ENCODE measurements around the gene S1PR3.
A peak's percentile ranks its signal among the peaks of the same experiment; 100 is the strongest.

Gene S1PR3

DNA sequence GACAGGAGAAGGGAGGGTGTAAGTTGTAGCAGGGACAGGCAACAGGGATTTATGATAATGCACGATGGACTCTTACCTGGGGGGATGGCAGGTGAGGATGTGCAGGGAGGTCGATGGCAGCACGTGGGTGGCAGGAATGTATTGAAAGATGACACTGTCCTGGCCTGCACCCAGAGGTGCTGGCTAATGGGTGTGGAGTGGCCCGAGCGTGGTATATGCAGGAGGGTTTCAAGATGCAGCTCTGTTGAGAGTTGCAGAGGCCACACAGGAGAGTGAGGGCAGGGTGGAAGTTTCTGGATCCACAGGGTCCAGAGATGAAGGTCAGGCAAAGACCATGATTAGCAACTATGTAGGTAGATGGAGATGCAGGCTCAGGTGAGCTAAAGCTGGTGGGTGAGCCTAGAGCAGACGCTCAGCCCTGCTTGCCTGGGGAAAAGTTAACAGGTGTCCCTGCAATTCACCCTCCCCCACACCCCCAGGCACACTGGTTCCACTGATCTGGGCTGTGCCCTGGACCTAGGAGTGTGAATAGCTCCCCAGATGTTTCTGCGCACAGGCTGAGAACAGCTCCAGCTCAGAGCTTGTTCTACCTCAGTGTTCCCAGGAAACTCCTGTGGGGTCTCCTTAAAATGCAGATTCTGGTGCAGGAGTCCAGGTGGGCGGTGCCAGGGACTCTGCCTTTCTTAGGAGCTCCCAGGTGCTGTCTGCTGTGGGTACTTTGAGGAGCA, 21.5 kb upstream of the S1PR3 start:
- DNase-seq, result no peak

DNA sequence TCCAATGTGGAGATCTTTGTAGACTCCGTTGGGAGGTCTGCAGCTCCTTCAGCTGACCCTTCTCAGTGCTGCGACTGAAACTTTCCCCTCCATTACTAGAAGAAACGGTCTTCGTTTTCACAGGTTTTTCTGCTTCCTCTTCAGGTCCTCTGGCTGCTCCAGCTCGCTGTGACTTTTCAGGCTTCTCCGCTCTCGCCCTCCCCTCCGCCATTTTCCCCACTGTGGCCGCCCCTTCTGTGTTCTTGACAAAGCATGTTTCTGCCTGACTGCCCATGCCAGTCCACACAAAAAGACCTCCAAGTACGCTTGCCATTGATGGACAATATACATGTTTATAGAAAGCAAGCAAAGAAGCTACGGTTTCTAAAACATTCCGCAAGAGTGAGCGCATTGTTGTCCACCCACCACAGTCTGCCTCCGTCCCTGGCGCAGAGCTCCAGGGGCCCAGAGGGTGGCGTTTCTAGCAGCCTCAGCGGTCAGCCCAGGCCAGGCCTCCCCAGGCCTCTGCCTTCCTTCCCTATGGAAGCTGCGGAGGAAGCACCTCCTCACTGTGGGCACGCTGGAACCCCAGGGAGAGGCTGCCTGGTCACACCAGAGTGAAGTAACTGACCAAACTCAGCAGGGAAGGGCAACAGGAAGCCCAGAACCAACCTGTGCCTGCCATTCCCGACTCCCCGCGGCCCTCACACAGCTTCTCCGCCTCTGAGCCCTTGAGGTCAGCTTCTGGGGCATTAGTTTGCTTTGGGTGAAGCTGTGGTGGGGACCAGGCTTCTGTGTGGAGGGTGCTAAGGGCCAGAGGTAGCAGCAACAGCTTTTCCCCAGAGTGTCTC, 19.9 kb upstream of the S1PR3 start:
- no peak for DNase-seq

DNA sequence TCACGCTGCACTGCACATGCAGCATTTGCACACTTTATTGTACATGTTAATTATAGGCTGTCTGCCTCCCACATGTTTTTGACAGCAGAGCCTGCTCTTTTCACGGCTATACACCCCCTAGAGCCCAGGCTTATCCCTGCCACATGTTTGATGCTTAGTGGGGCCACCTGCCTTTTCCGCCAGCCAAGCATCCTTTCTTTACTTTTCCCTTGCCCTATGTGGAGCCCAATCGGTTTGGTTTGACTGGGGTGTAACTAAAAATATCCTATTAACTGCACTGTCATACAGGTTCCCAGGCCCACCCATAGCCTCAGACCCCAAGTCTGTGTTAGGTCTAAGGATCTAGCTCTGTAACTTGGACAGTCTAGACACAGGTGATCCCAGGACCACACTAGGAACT, 18.9 kb upstream of the S1PR3 start:
- DNase-seq, result no peak

DNA sequence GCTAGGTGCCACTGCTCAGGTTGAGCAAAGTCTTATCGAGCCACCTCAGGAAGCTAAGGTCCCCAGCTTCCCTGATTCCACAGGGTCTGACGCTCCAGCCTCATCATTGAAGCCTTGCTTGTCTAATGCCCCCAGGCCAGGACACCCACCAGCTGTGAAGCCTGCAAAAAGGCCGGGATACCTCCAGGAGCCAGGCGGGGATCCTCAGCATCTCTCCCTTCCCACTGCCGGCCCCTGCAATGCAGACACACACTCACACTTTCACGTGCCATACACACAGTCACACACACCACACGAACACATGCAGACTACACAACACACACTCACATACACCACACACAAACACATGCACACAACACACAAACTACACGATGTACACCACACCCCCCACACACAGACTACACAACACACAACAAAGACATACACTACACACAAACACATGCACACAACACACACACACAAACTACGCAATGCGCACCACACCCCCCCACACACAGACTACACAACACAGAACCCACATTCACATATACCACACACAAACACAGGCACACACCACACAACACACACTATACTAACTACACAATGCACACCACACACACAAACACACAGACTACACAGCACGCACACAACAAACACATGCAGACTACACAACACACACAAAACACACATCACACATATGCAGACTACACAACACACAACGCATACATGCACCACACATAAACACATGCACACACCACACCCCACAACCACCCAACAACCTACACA, 17.8 kb upstream of the S1PR3 start:
- DNase-seq, result no peak

- DNase-seq, result no peak
Observed at GRCh38 chr9:88974641-88975040, 16.6 kb upstream of the S1PR3 start.

GRCh38 chr9:88975966-88976889, 15.0 kb upstream of the S1PR3 start:
- no peak for DNase-seq

GRCh38 chr9:88976890-88977257, 14.4 kb upstream of the S1PR3 start:
- no peak for DNase-seq

DNA sequence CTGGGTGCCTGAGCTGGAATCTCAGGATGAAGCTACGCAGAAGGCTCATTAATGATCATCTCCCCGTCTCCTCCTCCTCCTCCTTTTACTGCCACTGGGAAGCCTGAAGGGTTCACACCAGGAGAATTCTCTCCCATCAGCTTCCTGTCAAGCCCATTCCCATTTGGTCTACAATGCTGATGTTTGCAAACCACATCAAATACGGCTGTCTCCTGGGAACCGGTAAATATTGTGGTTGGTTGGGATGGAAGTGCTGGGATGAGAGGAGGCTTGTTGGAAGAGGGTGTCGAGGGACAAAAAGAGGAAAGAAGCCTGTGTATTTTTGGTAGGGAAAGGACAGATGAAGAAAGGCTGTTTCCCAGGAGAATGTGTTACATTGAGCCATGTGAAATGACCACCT, 13.2 kb upstream of the S1PR3 start:
- DNase-seq, result no peak

DNA sequence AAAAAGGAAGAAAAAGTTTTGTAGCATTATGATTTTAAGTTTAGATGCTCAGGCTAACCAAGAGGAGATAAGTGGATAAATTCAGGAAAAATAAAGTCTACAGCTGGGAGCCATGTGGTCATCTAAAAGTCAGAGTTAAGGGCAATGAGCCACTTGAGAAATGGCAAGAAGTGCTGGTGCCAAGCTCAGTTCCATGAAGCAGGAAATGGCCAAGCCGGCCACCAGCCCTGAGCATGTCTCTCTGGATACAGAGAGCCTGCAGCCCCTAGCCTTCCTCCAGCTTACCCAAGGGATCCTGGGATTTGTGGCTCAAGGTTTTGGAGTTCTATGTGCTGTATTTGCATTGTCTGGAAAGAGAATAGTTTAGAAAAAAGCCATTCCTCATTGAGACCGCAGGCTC, 12.2 kb upstream of the S1PR3 start:
- DNase-seq, result no peak

- no peak for DNase-seq
Observed at GRCh38 chr9:88979791-88980190, 11.5 kb upstream of the S1PR3 start.

DNA sequence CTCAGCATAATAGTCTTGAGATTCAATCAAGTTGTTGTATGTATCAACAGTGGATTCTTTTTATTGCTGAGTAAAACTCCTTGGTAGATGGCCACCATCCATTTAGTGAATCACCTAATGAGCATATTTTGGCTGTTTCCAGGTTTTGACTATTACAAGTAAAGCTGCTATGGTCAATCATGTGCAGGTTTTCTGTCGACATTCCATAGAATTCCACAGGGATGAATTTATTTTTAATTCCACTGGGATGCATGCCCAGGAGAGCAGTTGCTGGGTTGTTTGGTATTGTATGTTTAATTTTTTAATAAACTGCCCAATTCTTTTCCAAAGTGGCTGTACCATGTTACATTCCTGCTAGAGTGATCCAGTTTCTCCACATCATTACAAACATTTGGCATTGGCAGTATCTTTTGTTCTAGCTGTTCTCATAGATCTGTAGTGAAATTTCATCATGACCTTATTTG, 10.5 kb upstream of the S1PR3 start:
- no peak for DNase-seq

DNA sequence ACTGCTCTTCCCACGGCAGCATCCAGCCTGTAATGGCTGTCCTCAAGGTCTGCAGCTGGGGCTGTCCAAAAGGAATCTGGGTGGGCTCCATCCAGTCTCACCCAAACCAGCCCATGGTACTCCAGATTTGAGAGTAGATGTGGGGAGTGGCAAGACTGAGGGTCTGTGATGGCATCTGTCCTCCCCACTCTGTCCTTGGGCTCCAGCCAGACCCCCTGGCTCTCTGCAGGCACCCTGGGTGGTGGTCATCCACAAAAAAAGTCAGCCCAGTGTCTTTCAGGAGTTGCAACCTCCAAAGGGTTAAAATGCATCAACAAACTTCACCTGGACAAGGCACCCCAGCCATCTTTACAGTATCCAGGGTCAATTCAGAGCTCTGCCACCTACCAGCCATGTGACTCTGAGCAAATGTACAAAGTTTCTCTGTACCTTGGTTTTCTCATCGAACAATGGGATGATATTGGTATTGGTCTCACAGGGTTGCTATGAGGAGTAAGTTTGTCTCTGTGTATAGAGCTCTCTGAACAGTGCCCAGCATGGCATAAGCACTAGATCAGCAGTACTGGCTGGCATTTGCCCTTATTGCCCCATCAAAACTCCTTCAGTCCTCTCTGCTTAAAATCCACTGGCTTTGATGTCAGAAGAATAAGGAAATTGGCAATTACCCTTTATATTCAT, 7.3 kb upstream of the S1PR3 start:
- DNase-seq, result no peak

DNA sequence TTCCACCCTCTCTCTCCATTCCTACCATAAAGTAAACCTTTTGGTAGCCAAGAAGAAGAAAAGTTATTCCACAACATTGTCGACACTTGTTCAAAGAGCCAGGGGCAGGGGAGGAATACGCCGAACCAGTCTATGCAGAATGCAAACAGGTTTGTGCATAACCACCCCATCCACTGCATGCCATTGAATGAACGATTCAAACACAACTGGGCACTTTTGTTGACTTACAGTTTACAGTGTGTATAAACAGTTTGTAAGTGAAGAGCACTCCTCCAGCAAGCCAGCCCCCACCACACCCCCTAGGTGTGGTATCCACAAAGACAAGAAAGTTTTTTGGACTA, 6.8 kb upstream of the S1PR3 start:
- DNase-seq, result no peak

- DNase-seq, result no peak
Observed at GRCh38 chr9:88985616-88986015, 5.7 kb upstream of the S1PR3 start.

DNA sequence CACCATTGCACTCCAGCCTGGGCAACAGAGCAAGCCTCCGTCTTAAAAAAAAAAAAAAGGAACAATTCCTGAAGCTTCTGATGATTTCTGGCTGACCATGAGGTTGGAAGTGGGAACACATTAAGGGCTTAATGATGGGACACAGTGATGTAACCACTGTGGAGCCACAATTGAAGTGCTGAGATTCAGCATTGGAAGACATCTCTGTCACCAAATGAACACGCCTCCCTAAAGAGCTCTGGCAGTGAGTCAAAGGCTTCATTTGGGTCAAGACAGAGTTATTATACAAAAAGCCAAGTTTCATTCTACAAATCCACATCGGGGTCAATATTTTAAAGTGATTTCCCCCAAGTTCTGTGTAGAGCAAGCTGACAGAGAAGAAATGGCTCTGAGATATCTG, 4.5 kb upstream of the S1PR3 start:
- no peak for DNase-seq

GRCh38 chr9:88987661-88988060, 3.6 kb upstream of the S1PR3 start:
- DNase-seq, result no peak

GRCh38 chr9:88988796-88989641, 2.2 kb upstream of the S1PR3 start:
- peak; percentile 89 for DNase-seq

- DNase-seq, result no peak
Observed at GRCh38 chr9:88990041-88990728, 1.1 kb upstream of the S1PR3 start.

GRCh38 chr9:88990729-88991065, 571 bp upstream of the S1PR3 start:
- no peak for DNase-seq

- no peak for DNase-seq
Observed at GRCh38 chr9:88992556-88992955, 1.3 kb downstream of the S1PR3 start.

DNA sequence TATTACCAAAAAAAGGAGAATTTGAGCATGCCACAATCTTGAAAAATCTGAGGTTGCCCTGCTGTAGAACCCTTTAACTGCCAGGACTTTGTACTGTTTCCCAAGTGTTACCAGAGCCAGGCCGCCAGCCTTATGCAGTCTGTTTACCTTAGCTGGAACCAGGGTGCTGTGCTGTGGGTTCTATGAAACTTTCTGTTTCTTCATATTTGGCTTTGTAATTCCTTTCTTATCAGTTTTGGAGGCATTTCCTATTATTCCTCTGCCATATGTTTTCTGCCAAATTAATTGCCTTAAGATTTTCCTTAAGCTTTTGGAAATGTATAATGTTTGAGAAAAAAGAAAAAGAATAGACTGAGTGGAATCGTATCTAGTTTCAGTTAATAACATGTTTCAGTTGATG, 2.1 kb downstream of the S1PR3 start:
- DNase-seq, result peak; percentile 45

All from MV-4-11 (cell line).